ENCODE data around the gene ZNF48. TPM values are rescaled to one million over a fixed set of nuclear protein-coding genes. Genes with fewer than 3 reads are reported as not detected.

The ZNF48 gene
- total RNA-seq, 2 experiments from 2014 or later = 17.3 to 18.8 TPM

DNA sequence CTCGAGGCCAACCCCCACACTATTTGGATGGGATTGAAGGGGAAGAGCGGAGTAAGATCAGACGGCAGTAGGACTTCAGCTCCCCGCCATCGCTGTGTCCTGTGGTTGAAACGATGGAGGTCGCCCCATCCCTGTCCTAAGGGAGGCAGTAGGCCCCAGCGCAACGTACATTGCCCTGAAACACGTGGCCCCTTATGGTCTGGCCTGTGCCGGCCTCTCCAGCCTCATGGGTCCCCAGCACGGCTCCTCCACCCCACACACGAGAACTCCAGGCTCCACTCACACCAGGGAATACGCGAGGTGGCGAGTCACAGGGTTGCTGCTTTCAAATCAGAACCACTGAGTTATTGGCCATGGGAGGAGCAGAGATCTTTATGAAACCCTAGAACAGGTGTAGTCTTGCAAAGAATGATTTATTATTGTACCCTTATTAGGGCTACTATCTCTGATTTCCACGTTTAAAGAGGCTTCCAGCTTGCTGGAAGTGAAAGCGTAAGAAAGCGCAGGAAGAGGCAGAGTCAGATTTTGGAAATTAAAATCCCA is 35.3 kb downstream of the ZNF48 start:
- no peak for DNase-seq (ENCODE audit: low spot score)
- CTCF ChIA-PET (ENCODE audit: unreplicated experiment) = interaction anchor here (0.5 to 1.6 kb wide), 6 partner anchors 19 to 198 kb away, joined by 3 to 11 read pairs (median 6); no protein-coding TSS in a partner anchor
- no peaks in the 10 kb centered on the region for H3K9me2 ChIP-seq (ENCODE audit: insufficient read depth, low read length)
- intact Hi-C loops (cut with micrococcal nuclease; ENCODE audit: unreplicated experiment) = loop anchor here (1.0 to 5.0 kb wide), 6 partner anchors 42 to 198 kb away; partner anchors contain the start of genes ITGAL and ZNF689
- peak overlapping the region; percentile 63 for H3K4me2 ChIP-seq (ENCODE audit: low read length)
- POLR2A ChIA-PET = interaction anchor here (0.5 to 1.3 kb wide), 7 partner anchors 12 to 254 kb away, joined by 3 to 8 read pairs (median 3); partner anchors contain the start of genes ITGAL and ZNF689
- H3K9me3 ChIP-seq (ENCODE audit: low read length) = 0 out of 2 replicates have a peak, but pooled peaks cover 4% of the 10 kb centered on the region
- H3K27ac ChIP-seq (ENCODE audit: low read depth, low read length, poor library complexity, severe bottlenecking) = peak overlapping the region; percentile 62
- H3K36me3 ChIP-seq (ENCODE audit: insufficient read depth, low read length) = peaks cover 32% of the 10 kb centered on the region
- peak overlapping the region; percentile 14 for H3K4me3 ChIP-seq (ENCODE audit: low read depth, low read length, poor library complexity, severe bottlenecking)
- peaks cover 33% of the 10 kb centered on the region for H3K79me2 ChIP-seq (ENCODE audit: insufficient read depth, low read depth, low read length)
- peaks cover 21% of the 10 kb centered on the region for H3K4me1 ChIP-seq (ENCODE audit: insufficient read depth, low read length, poor library complexity, severe bottlenecking)
- no peaks in the 10 kb centered on the region for H4K20me1 ChIP-seq (ENCODE audit: insufficient read depth, low read length)
- TF ChIP-seq EZH2phosphoT487 (IDR thresholded peaks at IDR 0.05; ENCODE audit: borderline replicate concordance, low read depth, low read length) = no peak
- TF ChIP-seq, protein P1, sequence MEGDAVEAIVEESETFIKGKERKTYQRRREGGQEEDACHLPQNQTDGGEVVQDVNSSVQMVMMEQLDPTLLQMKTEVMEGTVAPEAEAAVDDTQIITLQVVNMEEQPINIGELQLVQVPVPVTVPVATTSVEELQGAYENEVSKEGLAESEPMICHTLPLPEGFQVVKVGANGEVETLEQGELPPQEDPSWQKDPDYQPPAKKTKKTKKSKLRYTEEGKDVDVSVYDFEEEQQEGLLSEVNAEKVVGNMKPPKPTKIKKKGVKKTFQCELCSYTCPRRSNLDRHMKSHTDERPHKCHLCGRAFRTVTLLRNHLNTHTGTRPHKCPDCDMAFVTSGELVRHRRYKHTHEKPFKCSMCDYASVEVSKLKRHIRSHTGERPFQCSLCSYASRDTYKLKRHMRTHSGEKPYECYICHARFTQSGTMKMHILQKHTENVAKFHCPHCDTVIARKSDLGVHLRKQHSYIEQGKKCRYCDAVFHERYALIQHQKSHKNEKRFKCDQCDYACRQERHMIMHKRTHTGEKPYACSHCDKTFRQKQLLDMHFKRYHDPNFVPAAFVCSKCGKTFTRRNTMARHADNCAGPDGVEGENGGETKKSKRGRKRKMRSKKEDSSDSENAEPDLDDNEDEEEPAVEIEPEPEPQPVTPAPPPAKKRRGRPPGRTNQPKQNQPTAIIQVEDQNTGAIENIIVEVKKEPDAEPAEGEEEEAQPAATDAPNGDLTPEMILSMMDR (conservative IDR thresholded peaks at IDR 0.05; ENCODE audit: low read length) = peak; percentile 67; the same call in 1 of the 2 replicates
- H2AFZ ChIP-seq (ENCODE audit: low read length) = peak overlapping the region; percentile 98
- BruUV-seq (replicated peaks) = no TSS peak

DNA sequence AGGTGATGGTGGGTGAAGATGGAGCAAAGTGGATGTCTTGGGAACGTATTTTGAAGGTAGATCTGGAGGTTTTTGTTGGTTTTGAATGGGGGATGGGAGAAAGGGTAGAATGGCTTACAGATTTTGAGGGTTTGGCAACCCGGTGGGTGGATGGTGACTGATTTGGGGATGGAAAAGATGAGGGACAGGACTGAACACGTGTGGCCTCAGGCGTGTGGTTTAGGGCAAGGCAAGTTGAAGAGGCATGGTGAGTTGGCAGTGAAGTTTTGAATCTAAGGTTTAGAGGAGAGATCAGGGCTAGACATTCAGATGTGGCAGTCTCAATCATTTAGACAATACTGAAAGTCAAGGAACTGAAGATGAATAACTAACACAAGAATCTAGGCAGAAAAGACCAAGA is 39.6 kb downstream of the ZNF48 start:
- intact Hi-C loops (cut with micrococcal nuclease; ENCODE audit: unreplicated experiment) = loop anchor here (5.0 kb wide), 1 partner anchor 177 kb away; the partner anchor contains the start of gene ZNF689
- POLR2A ChIA-PET = interaction anchor here (0.7 to 1.7 kb wide), 3 partner anchors 14 to 29 kb away, joined by 5 to 9 read pairs (median 5); no protein-coding TSS in a partner anchor

More for the DNA sequence above, 39.6 kb downstream of the ZNF48 start:
- Histone ChIP-seq H2AFZ (ENCODE audit: low read length) (no peak overlapping the region), H3K4me3 (ENCODE audit: low read depth, low read length, poor library complexity, severe bottlenecking) (no peak overlapping the region), H3K79me2 (ENCODE audit: insufficient read depth, low read depth, low read length) (peaks cover under 1% of the 10 kb centered on the region; the same call in 1 of the 2 replicates), H3K9me3 (ENCODE audit: low read length) (no peaks in the 10 kb centered on the region), H3K4me1 (ENCODE audit: insufficient read depth, low read length, poor library complexity, severe bottlenecking) (peaks cover 22% of the 10 kb centered on the region), H3K9me2 (ENCODE audit: insufficient read depth, low read length) (no peaks in the 10 kb centered on the region), H3K27ac (ENCODE audit: low read depth, low read length, poor library complexity, severe bottlenecking) (no peak overlapping the region), H3K36me3 (ENCODE audit: insufficient read depth, low read length) (no peaks in the 10 kb centered on the region), H3K4me2 (ENCODE audit: low read length) (no peak overlapping the region), H4K20me1 (ENCODE audit: insufficient read depth, low read length) (no peaks in the 10 kb centered on the region)
- TF ChIP-seq, protein P1 (conservative IDR thresholded peaks at IDR 0.05; ENCODE audit: low read length) = no peak
- TF ChIP-seq EZH2phosphoT487 (IDR thresholded peaks at IDR 0.05; ENCODE audit: borderline replicate concordance, low read depth, low read length) = no peak
- no peak for DNase-seq (ENCODE audit: low spot score)
- BruUV-seq (replicated peaks) = no TSS peak
- CTCF ChIA-PET (ENCODE audit: unreplicated experiment) = no interaction called here

Data from OCI-LY7 (cell line).